Measurements from ENCODE around the gene NBEA.

NBEA gene

DNA sequence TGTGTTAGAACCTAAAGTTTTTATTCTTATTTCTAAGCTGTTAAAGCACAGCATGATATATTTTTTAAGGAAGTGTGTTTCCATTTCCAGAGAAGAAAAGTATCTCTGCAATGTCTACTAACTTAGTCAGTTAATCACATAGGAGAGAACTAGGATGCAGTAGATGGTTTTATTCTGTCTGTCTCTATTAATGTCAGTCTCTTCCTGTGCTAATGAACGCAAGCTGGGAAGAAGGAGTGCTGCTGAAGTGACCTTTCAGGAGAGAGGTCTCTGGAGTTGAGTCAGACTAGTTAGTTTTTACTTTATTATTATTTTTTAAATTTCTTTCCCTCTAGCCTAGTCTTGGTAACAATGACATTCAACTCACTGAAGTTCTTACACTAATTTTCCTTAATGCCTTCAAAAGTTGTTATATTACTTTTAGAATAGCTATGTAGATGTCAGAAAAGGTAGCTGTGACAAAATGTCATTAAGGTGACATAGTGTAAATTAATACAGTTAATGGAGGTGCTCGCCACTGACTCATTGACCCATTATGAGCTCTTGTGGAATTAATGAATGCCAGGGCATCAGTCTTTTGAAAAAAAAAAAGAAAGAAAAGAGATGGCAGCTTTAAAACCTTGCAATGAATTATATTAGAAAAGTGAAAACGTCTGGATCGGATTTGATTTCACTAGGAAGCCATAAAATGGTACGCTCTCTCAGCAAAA lies 654.4 kb downstream of the NBEA start:
- TF ChIP-seq, protein P1, sequence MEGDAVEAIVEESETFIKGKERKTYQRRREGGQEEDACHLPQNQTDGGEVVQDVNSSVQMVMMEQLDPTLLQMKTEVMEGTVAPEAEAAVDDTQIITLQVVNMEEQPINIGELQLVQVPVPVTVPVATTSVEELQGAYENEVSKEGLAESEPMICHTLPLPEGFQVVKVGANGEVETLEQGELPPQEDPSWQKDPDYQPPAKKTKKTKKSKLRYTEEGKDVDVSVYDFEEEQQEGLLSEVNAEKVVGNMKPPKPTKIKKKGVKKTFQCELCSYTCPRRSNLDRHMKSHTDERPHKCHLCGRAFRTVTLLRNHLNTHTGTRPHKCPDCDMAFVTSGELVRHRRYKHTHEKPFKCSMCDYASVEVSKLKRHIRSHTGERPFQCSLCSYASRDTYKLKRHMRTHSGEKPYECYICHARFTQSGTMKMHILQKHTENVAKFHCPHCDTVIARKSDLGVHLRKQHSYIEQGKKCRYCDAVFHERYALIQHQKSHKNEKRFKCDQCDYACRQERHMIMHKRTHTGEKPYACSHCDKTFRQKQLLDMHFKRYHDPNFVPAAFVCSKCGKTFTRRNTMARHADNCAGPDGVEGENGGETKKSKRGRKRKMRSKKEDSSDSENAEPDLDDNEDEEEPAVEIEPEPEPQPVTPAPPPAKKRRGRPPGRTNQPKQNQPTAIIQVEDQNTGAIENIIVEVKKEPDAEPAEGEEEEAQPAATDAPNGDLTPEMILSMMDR (IDR thresholded peaks at IDR 0.05; ENCODE audit: low read depth, low read length, missing control alignments): no peak
- no peak for DNase-seq (ENCODE audit: low read depth)
- no peak overlapping the region for H3K4me3 ChIP-seq (ENCODE audit: low read depth, low read length)

DNA sequence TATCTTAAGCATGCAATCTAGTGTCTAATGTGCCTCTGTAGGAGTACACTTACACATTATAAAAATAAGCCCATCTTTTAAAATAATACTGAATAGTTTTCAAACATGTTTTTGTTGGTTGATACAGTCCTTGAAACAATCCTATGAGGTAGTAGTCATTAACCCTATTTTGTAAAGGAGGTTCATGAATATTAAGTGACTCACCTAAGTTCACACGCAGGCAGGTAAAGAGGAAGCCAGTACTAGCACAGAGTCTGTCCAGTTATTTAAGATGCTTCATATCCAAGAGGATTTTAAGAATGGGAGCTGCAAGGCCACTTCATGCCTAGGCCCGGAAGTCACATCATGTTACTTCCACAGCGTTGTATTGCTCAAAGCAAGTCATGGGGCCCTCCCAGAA lies 655.4 kb downstream of the NBEA start:
- no peak overlapping the region for H3K4me3 ChIP-seq (ENCODE audit: low read depth, low read length)
- TF ChIP-seq, protein P1 (IDR thresholded peaks at IDR 0.05; ENCODE audit: low read depth, low read length, missing control alignments): no peak
- DNase-seq (ENCODE audit: low read depth): no peak

DNA sequence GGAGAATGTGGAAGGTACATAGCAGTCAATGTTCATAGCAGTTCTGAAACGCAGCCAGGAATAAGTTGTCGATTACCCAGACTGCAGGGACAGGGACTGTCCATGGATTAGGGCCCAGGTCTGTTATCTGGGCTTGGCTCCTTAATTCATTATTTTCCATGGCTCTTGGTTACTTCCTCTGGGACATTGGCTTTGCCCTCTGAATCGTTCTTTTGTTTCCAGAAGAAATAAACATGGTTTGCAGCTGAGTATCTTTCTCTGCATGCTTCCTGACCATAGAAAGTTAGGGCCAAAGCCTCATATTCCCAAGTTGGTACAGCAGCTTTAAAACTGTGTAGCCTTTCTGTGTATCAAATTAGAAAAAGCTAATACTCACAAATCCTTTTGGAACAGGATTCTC lies 656.2 kb downstream of the NBEA start:
- DNase-seq (ENCODE audit: low read depth): no peak
- H3K4me3 ChIP-seq (ENCODE audit: low read depth, low read length): no peak overlapping the region
- TF ChIP-seq, protein P1 (IDR thresholded peaks at IDR 0.05; ENCODE audit: low read depth, low read length, missing control alignments): no peak

DNA sequence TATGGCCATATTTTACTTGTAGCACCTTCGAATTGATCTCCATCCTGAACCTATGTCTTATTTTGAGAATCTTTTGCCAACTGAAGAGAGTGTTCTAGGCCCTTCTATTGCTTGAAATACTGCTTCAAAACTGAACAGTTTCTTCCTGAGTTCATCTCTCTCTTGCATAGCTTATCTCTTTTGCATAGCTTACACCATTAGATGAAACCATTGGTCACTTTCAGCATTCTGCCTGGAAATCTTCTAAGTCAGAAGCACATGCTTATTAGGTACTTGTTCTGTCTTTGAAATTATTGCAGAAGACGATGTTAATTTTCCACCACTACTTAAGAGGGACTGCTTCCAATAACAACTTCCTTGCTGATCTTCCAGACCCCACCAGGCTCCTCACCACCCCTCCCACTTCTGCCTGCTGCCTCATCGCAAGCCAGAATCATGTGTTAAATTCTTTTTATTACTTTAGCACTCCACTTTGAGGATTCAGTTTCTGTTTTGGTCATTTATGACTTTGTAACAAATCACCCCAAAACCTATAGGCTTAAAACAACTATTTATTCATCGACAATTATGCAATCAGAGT lies 656.8 kb downstream of the NBEA start:
- DNase-seq (ENCODE audit: low read depth): no peak
- TF ChIP-seq, protein P1 (IDR thresholded peaks at IDR 0.05; ENCODE audit: low read depth, low read length, missing control alignments): no peak
- no peak overlapping the region for H3K4me3 ChIP-seq (ENCODE audit: low read depth, low read length)

DNA sequence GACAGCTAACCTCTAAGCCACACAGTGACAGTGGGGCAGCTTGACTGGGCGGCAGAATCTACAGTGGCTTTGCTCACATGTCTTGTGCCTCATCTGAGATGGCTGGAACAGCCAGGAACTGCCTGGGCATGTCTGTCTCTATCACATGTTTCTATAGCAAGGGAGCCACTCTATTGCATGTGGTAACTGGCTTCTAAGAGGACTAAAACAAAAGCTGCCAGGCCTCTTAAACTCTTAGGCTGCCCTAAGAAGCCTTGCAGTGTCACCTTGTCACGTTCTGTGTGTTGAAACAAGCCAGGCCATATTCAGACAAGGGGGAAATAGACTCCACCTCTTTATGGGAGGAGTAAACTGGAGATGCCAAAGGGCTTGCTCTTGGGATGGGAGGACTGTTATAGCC lies 657.3 kb downstream of the NBEA start:
- H3K4me3 ChIP-seq (ENCODE audit: low read depth, low read length): no peak overlapping the region
- no peak for DNase-seq (ENCODE audit: low read depth)
- TF ChIP-seq, protein P1 (IDR thresholded peaks at IDR 0.05; ENCODE audit: low read depth, low read length, missing control alignments): no peak

DNA sequence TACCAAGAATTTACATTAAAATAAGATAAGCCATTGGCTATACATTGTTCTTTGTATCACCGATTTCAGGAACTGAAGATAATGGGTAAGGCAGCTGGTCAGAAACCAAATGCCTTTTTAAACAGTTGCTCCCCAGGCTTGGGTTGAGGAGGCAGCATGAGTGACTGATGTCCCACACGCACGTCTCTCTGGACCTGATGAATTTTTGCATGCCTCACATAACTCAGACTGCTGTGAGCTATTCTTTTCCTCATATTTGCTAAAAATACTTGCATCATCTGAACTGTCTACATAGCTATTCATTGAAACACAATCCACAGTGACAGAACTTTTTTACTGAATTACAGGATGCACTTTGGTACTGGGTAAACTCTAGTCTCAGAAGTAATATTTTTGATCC lies 658.1 kb downstream of the NBEA start:
- TF ChIP-seq, protein P1 (IDR thresholded peaks at IDR 0.05; ENCODE audit: low read depth, low read length, missing control alignments): no peak
- no peak overlapping the region for H3K4me3 ChIP-seq (ENCODE audit: low read depth, low read length)
- DNase-seq (ENCODE audit: low read depth): no peak
